IPS-11a (cell line): ENCODE measurements around the gene GPER1.
"Not testable (repeated sequence)": the region's sequence is repeated elsewhere in the genome, so short reads cannot be mapped to it uniquely, and the experiment has no call there.

Experiments used
- H3K4me3 ChIP-seq: one replicate; pipeline ENCODE4 v1.5.1; 2013; ENCODE audit warnings: low read depth, low read length, control low read depth

The GPER1 gene

DNA sequence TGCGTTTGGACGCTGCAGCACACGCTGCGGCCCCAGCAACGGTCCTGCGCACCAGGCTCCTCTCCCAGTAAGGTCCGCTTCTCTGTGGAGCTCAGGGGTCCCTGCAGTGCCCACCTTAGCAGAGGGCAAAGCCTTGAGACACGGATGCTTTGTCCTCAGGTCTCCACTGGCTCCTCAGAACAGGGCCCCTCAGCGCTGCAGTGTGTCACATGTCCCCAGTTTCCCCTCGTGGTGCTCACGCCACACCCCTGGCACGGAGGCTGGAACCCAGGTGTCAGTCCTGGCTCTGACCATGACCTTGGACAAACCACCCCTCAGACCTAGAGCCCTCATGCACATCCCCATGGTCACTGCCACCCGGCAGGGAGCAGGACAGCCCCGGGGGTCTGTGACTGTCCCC, 19.9 kb upstream of the GPER1 start:
- no peak overlapping the region for H3K4me3 ChIP-seq

- no peak overlapping the region for H3K4me3 ChIP-seq
Measured at GRCh38 chr7:1068619-1069018, 19.3 kb upstream of the GPER1 start.

GRCh38 chr7:1070544-1071011, 17.3 kb upstream of the GPER1 start:
- no peak overlapping the region for H3K4me3 ChIP-seq

DNA sequence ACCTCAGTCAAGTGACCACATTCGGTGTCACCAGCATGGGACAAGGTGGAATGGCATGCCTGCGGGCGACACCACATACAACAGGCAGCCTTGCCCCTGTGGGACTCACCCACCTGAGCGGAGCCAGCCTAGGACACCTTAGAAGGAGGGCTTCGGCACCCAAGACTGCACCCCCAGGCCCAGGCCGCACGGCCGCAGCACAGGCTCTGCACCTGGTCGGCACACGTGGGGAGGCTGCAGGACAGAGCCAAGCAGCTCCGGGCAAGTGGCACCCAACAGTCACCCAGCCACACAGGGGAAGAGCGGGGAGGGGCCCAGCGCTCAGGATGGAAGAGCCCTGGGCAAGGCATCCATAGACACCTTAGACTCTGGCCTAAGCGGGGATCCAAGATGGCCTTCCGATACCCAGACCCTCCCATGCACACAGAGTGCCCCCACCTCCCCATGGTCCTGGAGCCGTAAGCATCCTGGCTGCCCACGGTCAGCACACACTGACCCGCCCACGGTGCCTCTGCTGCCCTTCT, 16.1 kb upstream of the GPER1 start:
- no peak overlapping the region for H3K4me3 ChIP-seq

GRCh38 chr7:1073142-1073977, 14.6 kb upstream of the GPER1 start:
- no peak overlapping the region for H3K4me3 ChIP-seq

DNA sequence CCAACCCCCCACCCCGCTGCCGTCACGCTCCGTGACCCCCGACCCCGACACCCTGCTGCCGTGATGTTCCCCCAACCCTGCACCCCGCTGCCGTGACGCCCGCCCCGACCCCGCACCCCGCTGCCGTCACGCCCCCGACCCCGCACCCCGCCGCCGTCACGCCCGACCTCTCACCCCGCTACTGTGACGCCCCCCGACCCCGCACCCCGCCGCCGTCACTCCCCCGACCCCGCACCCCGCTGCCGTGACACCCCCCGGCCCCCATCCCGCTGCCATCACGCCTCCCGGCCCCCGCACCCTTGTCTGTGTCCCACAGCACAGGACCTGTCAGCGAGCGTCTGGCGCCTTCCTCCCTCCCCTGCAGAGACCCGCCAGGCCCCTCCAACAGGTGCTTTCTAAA, 13.9 kb upstream of the GPER1 start:
- not testable (repeated sequence) for H3K4me3 ChIP-seq

GRCh38 chr7:1074593-1075431, 13.1 kb upstream of the GPER1 start:
- no peak overlapping the region for H3K4me3 ChIP-seq

GRCh38 chr7:1076184-1077072, 11.5 kb upstream of the GPER1 start:
- no peak overlapping the region for H3K4me3 ChIP-seq

DNA sequence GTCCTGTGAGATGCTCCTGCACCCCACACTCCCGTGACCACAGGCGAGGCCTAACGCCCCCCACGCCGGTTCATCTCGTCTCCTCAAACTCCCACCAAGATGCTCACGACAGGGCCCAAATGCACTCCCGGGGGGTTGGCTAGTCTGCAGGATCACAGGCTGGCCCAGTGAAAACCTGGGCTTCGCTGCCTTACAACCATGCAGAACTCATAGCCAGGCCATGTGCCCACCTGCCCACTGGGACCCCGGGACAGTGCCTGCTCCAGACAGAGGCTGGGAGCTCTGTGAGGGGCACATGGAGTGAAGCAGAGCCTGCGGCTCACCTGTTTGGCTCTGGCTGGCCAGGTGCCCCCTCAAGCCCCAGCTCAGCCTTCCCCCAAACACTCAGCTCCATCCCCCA, 9.4 kb upstream of the GPER1 start:
- no peak overlapping the region for H3K4me3 ChIP-seq

GRCh38 chr7:1078985-1079384, 8.9 kb upstream of the GPER1 start:
- H3K4me3 ChIP-seq, result no peak overlapping the region

- no peak overlapping the region for H3K4me3 ChIP-seq
Measured at GRCh38 chr7:1079546-1079945, 8.4 kb upstream of the GPER1 start.

GRCh38 chr7:1080252-1080920, 7.5 kb upstream of the GPER1 start:
- H3K4me3 ChIP-seq, result no peak overlapping the region

DNA sequence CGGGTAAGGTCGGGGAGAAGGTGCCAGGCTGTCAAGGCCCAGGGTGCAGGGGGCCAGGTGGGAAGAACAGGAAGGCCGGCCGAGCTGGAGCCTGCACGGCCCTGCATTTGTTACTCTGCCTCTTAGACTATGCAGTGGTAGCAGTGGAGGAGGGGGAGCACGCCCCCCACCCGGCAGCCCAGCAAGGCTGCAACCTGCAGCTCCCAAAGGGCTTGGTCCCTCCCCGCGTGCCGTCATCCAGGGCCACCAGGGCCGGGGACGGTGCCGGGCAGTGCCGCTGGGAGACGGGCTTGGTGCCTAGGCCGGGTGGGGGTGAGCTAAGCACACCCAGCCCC, 7.0 kb upstream of the GPER1 start:
- no peak overlapping the region for H3K4me3 ChIP-seq

- H3K4me3 ChIP-seq, result no peak overlapping the region
Measured at GRCh38 chr7:1081336-1081735, 6.6 kb upstream of the GPER1 start.

- no peak overlapping the region for H3K4me3 ChIP-seq
Measured at GRCh38 chr7:1081931-1082401, 5.9 kb upstream of the GPER1 start.

- H3K4me3 ChIP-seq, result no peak overlapping the region
Measured at GRCh38 chr7:1083729-1084657, 3.9 kb upstream of the GPER1 start.

- no peak overlapping the region for H3K4me3 ChIP-seq
Measured at GRCh38 chr7:1085266-1085665, 2.6 kb upstream of the GPER1 start.

DNA sequence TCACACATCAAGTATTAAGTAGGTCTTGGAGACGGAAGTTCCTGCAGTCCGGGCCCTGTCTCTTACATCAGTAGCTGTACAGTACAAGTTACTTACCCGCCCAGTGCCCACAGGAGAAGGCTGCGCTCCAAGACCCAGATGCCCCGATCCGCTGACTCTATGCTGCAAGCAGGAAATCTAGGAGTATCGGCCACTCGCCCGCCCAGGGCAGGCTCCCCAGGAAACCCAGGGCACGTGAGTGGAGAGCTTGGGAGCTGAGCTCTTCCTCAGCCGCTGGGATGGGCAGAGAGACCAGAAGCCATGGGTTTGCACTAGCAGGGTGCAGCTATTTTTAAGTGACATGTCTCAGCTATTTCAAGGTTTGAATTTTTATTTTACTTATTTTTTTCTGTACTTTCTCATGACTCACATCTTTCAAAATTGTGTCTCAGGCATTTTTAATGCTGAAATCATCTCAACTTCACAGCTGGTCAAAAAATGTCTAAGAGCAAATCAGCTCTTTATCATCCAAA, 1.9 kb upstream of the GPER1 start:
- H3K4me3 ChIP-seq, result no peak overlapping the region
